Measurements from ENCODE around the gene CLCN1.

- TF ChIP-seq RFX5 (IDR thresholded peaks at IDR 0.05; ENCODE audit: low read depth, low read length) = no peak
- no peak for TF ChIP-seq EZH2 (IDR thresholded peaks at IDR 0.05; ENCODE audit: borderline replicate concordance, control insufficient read depth, low read depth, low read length)
- TF ChIP-seq ATF2 (IDR thresholded peaks at IDR 0.05; ENCODE audit: low read length) = no peak
- TF ChIP-seq POLR2AphosphoS2 (IDR thresholded peaks at IDR 0.05; ENCODE audit: low read depth, low read length) = no peak
- TF ChIP-seq REST (IDR thresholded peaks at IDR 0.05; ENCODE audit: low read depth, low read length) = no peak
- no peak for TF ChIP-seq CTCF (IDR thresholded peaks at IDR 0.05 in 2 of 3, conservative IDR thresholded peaks at IDR 0.05 in 1 of 3; ENCODE audit: control insufficient read depth in 2 of 3, extremely low read depth in 1 of 3, insufficient read depth in 1 of 3, low read depth in 3 of 3, low read length in 3 of 3)
- TF ChIP-seq ZBTB40 (IDR thresholded peaks at IDR 0.05; ENCODE audit: borderline replicate concordance) = no peak
- TF ChIP-seq EP300 (IDR thresholded peaks at IDR 0.05; ENCODE audit: borderline replicate concordance in 1 of 2, control insufficient read depth in 1 of 2, low read depth in 2 of 2, low read length in 2 of 2) = no peak
- no peak for TF ChIP-seq SREBF1 (IDR thresholded peaks at IDR 0.05; ENCODE audit: low read length)
- no peak for TF ChIP-seq USF1 (IDR thresholded peaks at IDR 0.05; ENCODE audit: borderline replicate concordance, extremely low read length, insufficient read depth, low read depth, low read length)
- no peak for TF ChIP-seq POLR2AphosphoS5 (IDR thresholded peaks at IDR 0.05; ENCODE audit: low read length)
- TF ChIP-seq RAD21 (IDR thresholded peaks at IDR 0.05; ENCODE audit: insufficient read depth, low read depth, low read length) = no peak
These were observed 25.9 kb downstream of the CLCN1 start for GRCh38 chr7:143341842-143342241.
